RKO (cell line): ENCODE measurements around the gene MANF.
A peak's percentile ranks its signal among the peaks of the same experiment; 100 is the strongest.
"Not testable (repeated sequence)": the region's sequence is repeated elsewhere in the genome, so short reads cannot be mapped to it uniquely, and the experiment has no call there.

Experiments
- DNase-seq: peaks from one replicate; pipeline ENCODE4 v3.0.0-alpha.2; 2016; ENCODE audit warnings: low spot score

Gene MANF

GRCh38 chr3:51373658-51374421 lies 11.3 kb upstream of the MANF start:
- DNase-seq: no peak

- no peak for DNase-seq
Observed at GRCh38 chr3:51374456-51374855, 10.6 kb upstream of the MANF start.

GRCh38 chr3:51375136-51375535 lies 10.0 kb upstream of the MANF start:
- no peak for DNase-seq

GRCh38 chr3:51375571-51375970 lies 9.5 kb upstream of the MANF start:
- no peak for DNase-seq

GRCh38 chr3:51378065-51378464 lies 7.0 kb upstream of the MANF start:
- DNase-seq: no peak

GRCh38 chr3:51378726-51379125 lies 6.4 kb upstream of the MANF start:
- no peak for DNase-seq

GRCh38 chr3:51379301-51379700 lies 5.8 kb upstream of the MANF start:
- no peak for DNase-seq

GRCh38 chr3:51379746-51380455 lies 5.2 kb upstream of the MANF start:
- DNase-seq: no peak

GRCh38 chr3:51380601-51381332 lies 4.3 kb upstream of the MANF start:
- DNase-seq: no peak

- no peak for DNase-seq
Observed at GRCh38 chr3:51381333-51381705, 3.8 kb upstream of the MANF start.

- DNase-seq: no peak
Observed at GRCh38 chr3:51382076-51382745, 2.9 kb upstream of the MANF start.

- no peak for DNase-seq
Observed at GRCh38 chr3:51382947-51383578, 2.0 kb upstream of the MANF start.

GRCh38 chr3:51384055-51384725 lies 901 bp upstream of the MANF start:
- peak; percentile 35 for DNase-seq

- peak; percentile 45 for DNase-seq
Observed at GRCh38 chr3:51385621-51386091, 565 bp downstream of the MANF start.

- peak; percentile 56 for DNase-seq
Observed at GRCh38 chr3:51386159-51386851, 1.2 kb downstream of the MANF start.

- no peak for DNase-seq
Observed at GRCh38 chr3:51386852-51387229, 1.8 kb downstream of the MANF start.

GRCh38 chr3:51387281-51387680 lies 2.2 kb downstream of the MANF start:
- DNase-seq: not testable (repeated sequence)

- peak; percentile 75 for DNase-seq
Observed at GRCh38 chr3:51388286-51389029, 3.4 kb downstream of the MANF start.

GRCh38 chr3:51389423-51390183 lies 4.5 kb downstream of the MANF start:
- peak; percentile 65 for DNase-seq
